Neural crest cell (in vitro differentiated cells): ENCODE results near the gene ADAMTS2. TPM values are rescaled to one million over a fixed set of nuclear protein-coding genes. Genes with fewer than 3 reads are reported as not detected.

Experiments used
- DNase-seq: peaks from one replicate; pipeline ENCODE4 v3.0.0; 2021; ENCODE audit warnings: low read depth, mixed read lengths, low spot score
- H3K27ac Mint-ChIP-seq: one replicate; pipeline ENCODE4 v1.8.0; 2021; ENCODE audit warnings: mild to moderate bottlenecking, mixed read lengths; ENCODE audit not compliant: unreplicated experiment
- H3K27me3 Mint-ChIP-seq: 2 replicates; pipeline ENCODE4 v1.8.0; 2021; ENCODE audit warnings: low read depth, mild to moderate bottlenecking, mixed read lengths
- H3K36me3 Mint-ChIP-seq: 2 replicates; pipeline ENCODE4 v1.8.0; 2021; ENCODE audit warnings: low read depth, mild to moderate bottlenecking, mixed read lengths
- H3K4me1 Mint-ChIP-seq: 2 replicates; pipeline ENCODE4 v1.8.0; 2021; ENCODE audit warnings: mixed read lengths
- H3K4me3 Mint-ChIP-seq: one replicate; pipeline ENCODE4 v1.8.0; 2021; ENCODE audit warnings: mild to moderate bottlenecking, mixed read lengths
- H3K9me3 Mint-ChIP-seq: 2 replicates; pipeline ENCODE4 v1.8.0; 2021; ENCODE audit warnings: mixed read lengths
- CTCF ChIP-seq: fragments of 200-600 bp; sonication (generic); conservative IDR thresholded peaks from 2 replicates; pipeline ENCODE4 v1.5.0; 2021; ENCODE audit warnings: antibody characterized with exemption, mild to moderate bottlenecking
- total RNA-seq: library from RNA; stranded (reverse); gene quantifications from 2 replicates; pipeline ENCODE4 v1.2.1, GENCODE V29; 2021

The ADAMTS2 gene
- total RNA-seq, 1 donor from 2014 or later = 1.5 TPM

GRCh38 chr5:179166886-179167841 is 178.1 kb downstream of the ADAMTS2 start:
- Mint-ChIP-seq H3K9me3 (no peaks in the 10 kb centered on the region), H3K27me3 (no peaks in the 10 kb centered on the region), H3K4me1 (no peaks in the 10 kb centered on the region)

GRCh38 chr5:179166171-179166885 is 178.9 kb downstream of the ADAMTS2 start:
- no peaks in the 10 kb centered on the region for H3K36me3 Mint-ChIP-seq
- H3K9me3 Mint-ChIP-seq = no peaks in the 10 kb centered on the region
- no peak overlapping the region for H3K4me3 Mint-ChIP-seq
- H3K27me3 Mint-ChIP-seq = no peaks in the 10 kb centered on the region
- no peaks in the 10 kb centered on the region for H3K4me1 Mint-ChIP-seq
- no peak overlapping the region for H3K27ac Mint-ChIP-seq
- no peak for DNase-seq
- TF ChIP-seq CTCF = no peak

More at GRCh38 chr5:179166886-179167841, 178.1 kb downstream of the ADAMTS2 start:
- Mint-ChIP-seq H3K36me3 (no peaks in the 10 kb centered on the region), H3K27ac (no peak overlapping the region), H3K4me3 (no peak overlapping the region)
- peak; percentile 70 for DNase-seq
- TF ChIP-seq CTCF = peak; percentile 98

- Mint-ChIP-seq H3K4me1 (no peaks in the 10 kb centered on the region), H3K27ac (no peak overlapping the region), H3K4me3 (no peak overlapping the region), H3K9me3 (peaks cover 3% of the 10 kb centered on the region), H3K36me3 (no peaks in the 10 kb centered on the region), H3K27me3 (no peaks in the 10 kb centered on the region)
- TF ChIP-seq CTCF = no peak
- no peak for DNase-seq
These were observed 179.7 kb downstream of the ADAMTS2 start for GRCh38 chr5:179165421-179166170.

GRCh38 chr5:179164331-179165311 is 180.6 kb downstream of the ADAMTS2 start:
- no peak for TF ChIP-seq CTCF
- Mint-ChIP-seq H3K27ac (peak overlapping the region; percentile 78), H3K27me3 (no peaks in the 10 kb centered on the region), H3K36me3 (no peaks in the 10 kb centered on the region), H3K4me3 (no peak overlapping the region), H3K9me3 (peaks cover 5% of the 10 kb centered on the region), H3K4me1 (no peaks in the 10 kb centered on the region)
- DNase-seq = no peak
